Mesodermal cell (in vitro differentiated cells): Measurements from ENCODE around the gene CDK2. TPM values are rescaled to one million over a fixed set of nuclear protein-coding genes. Genes with fewer than 3 reads are reported as not detected.
"Not testable (repeated sequence)": the region's sequence is repeated elsewhere in the genome, so short reads cannot be mapped to it uniquely, and the experiment has no call there.

ENCODE experiments used
- H3K27ac ChIP-seq: 2 replicates; pipeline ENCODE4 v1.7.0; 2013; ENCODE audit warnings: mild to moderate bottlenecking, low read depth, low read length, moderate library complexity; ENCODE audit not compliant: severe bottlenecking
- H3K36me3 ChIP-seq: 2 replicates; pipeline ENCODE4 v1.7.1; 2013; ENCODE audit warnings: mild to moderate bottlenecking, low read length, moderate library complexity; ENCODE audit not compliant: control insufficient read depth, insufficient read depth
- H3K4me1 ChIP-seq: one replicate; pipeline ENCODE4 v1.7.1; 2013; ENCODE audit warnings: mild to moderate bottlenecking, low read length; ENCODE audit not compliant: insufficient read depth, control insufficient read depth, poor library complexity, severe bottlenecking
- H3K4me3 ChIP-seq: 2 replicates; pipeline ENCODE4 v1.7.0; 2013; ENCODE audit warnings: low read length, control low read depth, mild to moderate bottlenecking; ENCODE audit not compliant: insufficient read depth, poor library complexity, severe bottlenecking; ENCODE audit errors: extremely low read depth
- H3K9me3 ChIP-seq: 2 replicates; pipeline ENCODE4 v1.7.1; 2013; ENCODE audit warnings: mild to moderate bottlenecking, low read length, moderate library complexity; ENCODE audit not compliant: control insufficient read depth
- WGBS, 2 experiments: methylation state at CpG; one replicate each; pipeline ENCODE4 v1.1.5; 2013; ENCODE audit warnings: missing lambda C conversion rate in 2 of 2; ENCODE audit not compliant: insufficient coverage in 2 of 2; 5-methylcytosine and 5-hydroxymethylcytosine counted together
- polyA plus RNA-seq, 2 experiments: library from polyadenylated mRNA; stranded (reverse); fragments of 50-300 nt; gene quantifications; one replicate each; pipeline ENCODE4 v1.2.3, GENCODE V29; 2013

Gene CDK2
- polyA plus RNA-seq (2013, experiment 1 of 2) = 51.1 TPM
- 49.6 TPM for polyA plus RNA-seq (2013, experiment 2 of 2)

GRCh38 chr12:55966408-55967281 lies at the start of gene CDK2:
CDK2 (plus strand) TSS chr12:55966830; CDS start chr12:55967009, 179 bp downstream.
- no peaks in the 10 kb centered on the region for H3K9me3 ChIP-seq
- H3K36me3 ChIP-seq = peaks cover 39% of the 10 kb centered on the region
- 1% methylated on average over 36 to 37 of the region's 45 CpGs for WGBS, 2 experiments
- H3K4me3 ChIP-seq = peak within 1 kb of the TSS; percentile 91
- peaks cover 19% of the 10 kb centered on the region for H3K4me1 ChIP-seq
- H3K27ac ChIP-seq = peak within 1 kb of the TSS; percentile 80

DNA sequence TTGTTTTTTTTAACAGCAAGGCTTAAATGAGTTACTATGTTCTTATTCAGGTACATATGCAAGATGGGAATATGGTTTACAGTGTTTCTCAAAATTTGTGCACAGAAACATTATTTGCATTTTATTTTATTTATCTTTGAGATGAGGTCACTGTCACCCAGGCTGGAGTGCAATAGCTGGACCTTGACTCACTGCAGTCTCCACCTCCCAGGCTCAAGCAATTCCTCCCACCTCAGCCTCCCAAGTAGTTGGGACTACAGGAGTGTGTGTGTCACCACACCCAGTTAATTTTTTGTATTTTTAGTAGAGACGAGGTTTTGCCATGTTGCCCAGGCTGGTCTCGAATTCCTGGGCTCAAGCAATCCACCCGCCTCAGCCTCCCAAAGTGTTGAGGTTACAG lies 47.6 kb upstream of the CDK2 start:
- not testable (repeated sequence) for H3K27ac ChIP-seq
- peaks cover 84% of the 10 kb centered on the region for H3K36me3 ChIP-seq

DNA sequence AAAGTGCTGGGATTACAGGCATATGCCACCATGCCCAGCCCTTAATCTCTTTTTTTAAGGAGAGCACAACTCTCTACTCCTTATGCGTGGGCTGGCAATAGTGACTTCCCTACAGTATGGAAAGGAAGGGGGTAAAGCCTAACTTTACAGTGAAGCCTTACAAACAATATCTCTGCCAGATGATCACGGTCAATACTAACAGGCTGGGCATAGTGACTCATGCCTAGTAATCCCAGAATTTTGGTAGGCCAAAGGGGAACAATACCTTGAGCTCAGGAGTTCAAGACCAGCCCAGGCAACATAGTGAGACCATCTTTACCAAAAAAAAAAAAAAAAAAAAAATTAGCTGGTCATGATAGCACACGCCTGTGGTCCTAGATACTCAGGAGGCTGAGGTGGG lies 44.5 kb upstream of the CDK2 start:
- 100% methylated on average over 1 of the region's 3 CpGs for WGBS, 2 experiments
- H3K27ac ChIP-seq = no peak overlapping the region
- H3K4me1 ChIP-seq = no peaks in the 10 kb centered on the region
- H3K36me3 ChIP-seq = peaks cover 79% of the 10 kb centered on the region
- no peaks in the 10 kb centered on the region for H3K9me3 ChIP-seq
- H3K4me3 ChIP-seq = no peak overlapping the region

More for the DNA sequence above, 47.6 kb upstream of the CDK2 start:
- not testable (repeated sequence) for H3K4me1 ChIP-seq, H3K9me3 ChIP-seq, H3K4me3 ChIP-seq
- 93 to 95% methylated on average over 3 of the region's 3 CpGs for WGBS, 2 experiments

- 92 to 96% methylated on average over 5 of the region's 9 CpGs for WGBS, 2 experiments
- peaks cover 70% of the 10 kb centered on the region for H3K36me3 ChIP-seq
Observed at GRCh38 chr12:55923648-55924047, 43.0 kb upstream of the CDK2 start.

DNA sequence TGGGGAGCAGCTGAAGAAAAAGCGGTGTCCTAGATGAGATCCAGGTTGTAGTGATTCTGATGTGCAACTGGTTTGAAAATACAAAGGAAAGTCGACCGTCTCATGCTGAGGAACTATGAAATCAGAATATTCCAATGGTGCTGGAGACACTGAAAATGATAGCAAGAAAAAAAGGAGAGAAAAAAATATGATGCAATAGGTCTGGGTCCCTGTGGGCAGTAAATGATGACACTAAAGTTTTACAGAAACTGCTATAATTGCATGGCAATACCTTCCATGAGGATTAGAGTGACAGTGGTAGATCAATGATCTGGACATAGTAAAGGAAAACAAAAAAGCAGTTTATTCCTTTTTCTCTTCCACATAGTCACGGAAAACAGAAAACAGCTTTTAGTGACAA lies 41.3 kb upstream of the CDK2 start:
- Histone ChIP-seq H3K9me3 (no peaks in the 10 kb centered on the region), H3K36me3 (peaks cover 55% of the 10 kb centered on the region), H3K4me3 (peak overlapping the region; percentile 93), H3K4me1 (peaks cover 14% of the 10 kb centered on the region), H3K27ac (no peak overlapping the region)
- 92 to 100% methylated on average over 3 of the region's 4 CpGs for WGBS, 2 experiments

More at GRCh38 chr12:55923648-55924047, 43.0 kb upstream of the CDK2 start:
- H3K4me3 ChIP-seq, H3K9me3 ChIP-seq, H3K4me1 ChIP-seq, H3K27ac ChIP-seq: not testable (repeated sequence)

DNA sequence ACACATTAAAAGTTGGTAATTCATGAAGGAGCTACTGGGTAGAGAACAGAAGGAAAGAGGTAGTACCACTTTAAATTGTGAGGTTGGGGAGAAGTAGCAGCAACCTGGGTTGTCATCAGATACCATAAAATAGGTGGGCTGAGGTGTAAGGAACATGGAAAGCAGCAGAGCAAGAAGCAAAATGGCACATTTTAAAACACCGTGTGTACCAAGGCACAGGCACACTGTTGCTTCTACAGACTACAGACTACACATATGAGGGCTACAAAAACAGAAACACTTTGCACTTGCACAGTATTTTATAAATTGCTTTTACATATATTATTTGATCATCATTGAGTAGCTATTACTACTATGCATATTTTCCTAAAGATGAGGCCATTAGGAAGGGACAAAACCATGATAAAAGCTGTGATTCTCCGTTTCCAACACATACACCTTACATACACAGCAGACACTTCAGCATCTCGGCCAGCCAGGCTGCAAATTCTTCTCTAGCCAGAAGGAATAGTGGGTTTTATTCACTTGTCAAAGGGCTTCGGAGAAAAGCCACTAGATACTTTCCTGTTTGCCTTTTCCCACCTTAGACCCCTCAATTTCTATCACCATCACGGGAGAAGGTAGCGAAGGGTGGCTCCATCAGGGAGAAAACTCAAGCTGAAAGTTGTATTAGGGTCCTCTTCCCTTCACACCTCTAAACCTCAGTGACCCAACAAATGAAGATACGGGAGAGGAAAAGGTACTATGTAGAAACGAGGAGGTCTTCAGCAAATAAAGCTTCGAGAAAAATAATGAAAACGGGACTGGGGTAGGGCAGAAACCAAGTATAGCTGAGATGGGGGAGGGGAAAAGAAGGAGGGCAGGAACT lies 40.5 kb upstream of the CDK2 start:
- H3K9me3 ChIP-seq = no peaks in the 10 kb centered on the region
- H3K36me3 ChIP-seq = peaks cover 48% of the 10 kb centered on the region
- H3K4me3 ChIP-seq = peak overlapping the region; percentile 93
- WGBS, 2 experiments = 0 to 18% methylated on average over 4 to 7 of the region's 10 CpGs
- H3K4me1 ChIP-seq = peaks cover 14% of the 10 kb centered on the region
- H3K27ac ChIP-seq = peak overlapping the region; percentile 51

GRCh38 chr12:55926738-55927587 lies 39.7 kb upstream of the CDK2 start:
- peak overlapping the region; percentile 93 for H3K4me3 ChIP-seq
- H3K9me3 ChIP-seq = no peaks in the 10 kb centered on the region
- WGBS, 2 experiments = 0 to 1% methylated on average over 24 to 27 of the region's 42 CpGs
- peak overlapping the region; percentile 51 for H3K27ac ChIP-seq
- H3K4me1 ChIP-seq = peaks cover 20% of the 10 kb centered on the region
- peaks cover 41% of the 10 kb centered on the region for H3K36me3 ChIP-seq

DNA sequence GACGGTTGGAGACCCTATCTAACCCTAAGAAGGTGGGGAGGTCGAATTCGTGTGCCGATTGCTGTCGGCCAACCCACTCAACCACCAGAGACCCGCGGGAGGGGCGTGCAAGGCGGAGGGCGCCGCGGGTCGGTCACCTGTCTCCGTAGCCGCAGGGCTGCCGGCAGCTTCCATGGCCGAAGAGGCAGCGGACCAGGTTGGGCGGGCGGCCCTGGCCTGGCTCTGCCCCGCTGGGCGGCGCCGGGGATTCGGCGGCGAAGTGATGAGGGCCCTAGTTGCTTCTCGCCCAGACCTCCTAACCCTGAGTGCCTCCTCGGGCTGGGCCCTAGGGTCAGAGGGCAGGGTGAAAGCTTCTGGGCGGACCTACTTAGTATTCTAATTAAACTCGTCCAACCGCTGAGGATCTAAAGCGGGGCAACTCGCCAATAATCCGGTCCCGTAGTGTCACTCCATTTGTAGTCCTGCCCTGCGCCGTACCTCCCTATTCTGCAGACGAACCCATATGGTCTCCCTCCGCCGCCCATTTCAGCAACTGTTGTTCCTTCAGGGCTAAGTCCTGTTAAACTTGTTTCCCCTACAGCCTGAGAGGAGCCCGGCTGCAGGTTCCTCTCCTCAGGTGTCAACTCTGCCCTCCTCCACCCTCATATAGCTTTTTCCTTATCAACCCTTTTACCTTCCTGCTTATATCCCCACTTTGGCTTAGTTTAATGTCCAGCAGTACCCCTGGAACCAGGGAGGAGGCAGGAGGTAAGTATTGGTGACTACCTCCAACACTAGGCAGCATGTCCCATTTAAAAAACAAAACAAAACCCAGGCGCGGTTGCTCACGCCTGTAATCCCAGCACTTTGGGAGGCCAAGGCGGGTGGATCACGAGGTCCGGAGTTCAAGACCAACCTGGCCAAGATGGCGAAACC lies 38.8 kb upstream of the CDK2 start, which contains the start of gene PYM1:
TSS of gene PYM1 (minus strand) at position 307 of the 915 bp plus-strand sequence. CDS start at position 174, 133 bp downstream.
- H3K9me3 ChIP-seq = no peaks in the 10 kb centered on the region
- H3K4me1 ChIP-seq = peaks cover 26% of the 10 kb centered on the region
- 8 to 12% methylated on average over 35 to 46 of the region's 49 CpGs for WGBS, 2 experiments
- H3K4me3 ChIP-seq = peak within 1 kb of the TSS; percentile 93
- H3K27ac ChIP-seq = peak within 1 kb of the TSS; percentile 51
- H3K36me3 ChIP-seq = peaks cover 33% of the 10 kb centered on the region

DNA sequence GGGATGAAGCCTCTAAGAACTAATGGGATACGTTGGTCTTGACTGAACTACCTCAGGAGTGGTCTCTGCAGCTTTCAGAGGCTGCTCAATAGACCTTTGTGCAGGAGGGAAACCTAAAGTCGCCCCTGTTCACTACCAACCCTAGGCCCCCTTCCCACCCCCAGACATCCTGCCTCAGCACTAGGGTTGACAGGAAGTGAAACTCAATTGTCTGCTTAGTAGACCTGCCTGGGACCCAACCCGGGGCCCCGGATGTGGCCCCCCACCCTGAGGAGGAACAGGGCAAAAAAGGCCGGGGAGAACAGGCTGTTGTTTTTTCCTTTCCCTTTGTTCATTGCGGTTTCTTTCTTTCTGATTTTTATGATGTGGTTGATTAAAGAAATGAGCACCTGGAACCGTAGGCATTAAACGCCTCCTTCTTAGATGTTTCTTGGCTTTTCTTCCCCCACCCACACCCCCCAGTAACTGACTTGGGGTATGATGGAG lies 37.3 kb upstream of the CDK2 start:
- Histone ChIP-seq H3K4me3 (no peak overlapping the region), H3K9me3 (no peaks in the 10 kb centered on the region), H3K4me1 (peaks cover 35% of the 10 kb centered on the region), H3K27ac (peak overlapping the region; percentile 26), H3K36me3 (peaks cover 20% of the 10 kb centered on the region)
- 85 to 96% methylated on average over 4 of the region's 8 CpGs for WGBS, 2 experiments
